Pons (tissue), 1 donor: ENCODE data around the gene NAMPT.
"Not testable (repeated sequence)": the region's sequence is repeated elsewhere in the genome, so short reads cannot be mapped to it uniquely, and the experiment has no call there.

ENCODE experiments used
- DNase-seq: peaks from one replicate; pipeline ENCODE4 v3.0.0-alpha.2; 2016; ENCODE audit warnings: low spot score

The NAMPT gene

DNA sequence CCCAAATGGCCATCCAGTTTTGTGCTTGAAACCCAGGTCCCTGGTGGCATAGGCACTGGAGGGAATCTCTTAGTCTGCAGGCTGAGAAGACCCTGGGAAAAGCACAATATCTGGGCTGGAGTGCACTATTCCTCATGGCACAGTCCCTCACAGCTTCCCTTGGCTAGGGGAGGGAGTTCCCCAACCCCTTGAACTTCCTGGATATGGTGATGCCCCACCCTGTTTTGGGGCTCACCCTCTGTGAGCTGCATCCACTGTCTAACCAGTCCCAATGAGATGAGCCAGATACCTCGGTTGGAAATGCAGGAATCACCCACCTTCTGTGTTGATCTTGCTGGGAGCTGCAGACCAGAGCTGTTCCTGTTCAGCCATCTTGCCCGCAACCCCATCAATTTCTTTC, 19.8 kb upstream of the NAMPT start:
- no peak for DNase-seq

DNA sequence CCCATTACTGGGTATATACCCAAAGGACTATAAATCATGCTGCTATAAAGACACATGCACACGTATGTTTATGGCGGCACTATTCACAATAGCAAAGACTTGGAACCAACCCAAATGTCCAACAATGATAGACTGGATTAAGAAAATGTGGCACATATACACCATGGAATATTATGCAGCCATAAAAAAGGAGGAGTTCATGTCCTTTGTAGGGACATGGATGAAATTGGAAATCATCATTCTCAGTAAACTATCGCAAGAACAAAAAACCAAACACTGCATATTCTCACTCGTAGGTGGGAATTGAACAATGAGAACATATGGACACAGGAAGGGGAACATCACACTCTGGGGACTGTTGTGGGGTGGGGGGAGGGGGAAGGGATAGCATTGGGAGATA, 13.8 kb upstream of the NAMPT start:
- DNase-seq: not testable (repeated sequence)

DNA sequence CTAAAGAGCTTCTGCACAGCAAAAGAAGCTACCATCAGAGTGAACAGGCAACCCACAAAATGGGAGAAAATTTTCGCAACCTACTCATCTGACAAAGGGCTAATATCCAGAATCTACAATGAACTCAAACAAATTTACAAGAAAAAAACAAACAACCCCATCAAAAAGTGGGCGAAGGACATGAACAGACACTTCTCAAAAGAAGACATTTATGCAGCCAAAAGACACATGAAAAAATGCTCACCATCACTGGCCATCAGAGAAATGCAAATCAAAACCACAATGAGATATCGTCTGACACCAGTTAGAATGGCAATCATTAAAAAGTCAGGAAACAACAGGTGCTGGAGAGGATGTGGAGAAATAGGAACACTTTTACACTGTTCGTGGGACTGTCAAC, 13.4 kb upstream of the NAMPT start:
- not testable (repeated sequence) for DNase-seq

DNA sequence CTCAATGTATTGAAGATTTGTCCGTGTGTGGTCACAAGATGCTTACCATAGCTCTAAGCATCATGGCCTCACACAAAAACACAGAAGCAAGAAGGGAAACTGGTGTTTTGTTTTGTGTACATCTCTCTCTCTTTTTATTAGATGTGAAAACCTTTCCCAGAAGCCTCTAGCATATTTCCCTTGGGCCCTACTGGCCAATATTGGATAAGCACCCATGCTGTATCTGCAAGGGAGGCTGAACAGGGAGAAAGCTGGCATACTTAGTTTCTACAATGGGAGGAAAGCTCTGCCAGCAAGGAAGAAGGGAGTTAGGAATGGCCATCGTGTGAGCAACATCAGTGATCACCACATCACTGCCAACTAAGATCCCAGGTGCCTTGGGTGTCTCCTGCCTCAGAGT, 9.6 kb upstream of the NAMPT start:
- no peak for DNase-seq

DNA sequence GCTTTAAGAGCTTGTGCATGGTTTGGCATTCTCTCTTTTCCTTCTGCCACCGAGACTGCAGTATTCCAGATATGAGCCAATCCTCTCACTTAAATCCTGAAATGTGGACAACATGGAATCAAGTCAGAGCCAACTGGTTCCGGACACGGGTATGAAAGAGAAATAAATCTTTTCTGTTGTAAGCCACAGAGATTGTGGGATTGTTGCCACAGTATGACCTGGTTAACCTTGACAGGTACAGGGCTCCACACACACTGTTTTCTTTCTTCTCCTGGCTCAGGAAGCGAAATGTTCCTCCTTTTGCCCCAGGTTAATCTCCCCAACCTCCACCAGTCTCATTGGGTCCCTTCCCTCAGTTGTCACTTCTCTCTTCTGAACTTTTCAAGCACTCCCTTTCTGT, 6.5 kb upstream of the NAMPT start:
- DNase-seq: no peak

DNA sequence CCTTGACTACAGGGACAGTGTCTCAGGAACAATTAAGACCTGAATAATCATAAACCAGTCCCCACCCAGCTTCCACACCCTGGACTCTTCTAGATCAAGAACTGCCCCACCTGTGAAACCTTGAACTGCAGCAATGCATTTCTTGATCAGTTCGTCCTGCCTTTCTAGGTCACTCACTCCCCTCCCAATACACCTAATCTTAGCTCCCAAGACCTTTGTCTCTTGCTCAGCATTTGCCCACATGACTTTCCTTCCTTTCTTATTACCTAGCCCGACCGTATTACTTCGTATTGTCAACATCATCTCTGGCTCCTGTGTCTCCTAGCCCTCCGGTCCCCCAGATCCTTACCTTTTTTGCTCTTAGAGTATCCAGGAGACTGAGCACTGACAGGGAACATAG, 5.5 kb upstream of the NAMPT start:
- DNase-seq: no peak

DNA sequence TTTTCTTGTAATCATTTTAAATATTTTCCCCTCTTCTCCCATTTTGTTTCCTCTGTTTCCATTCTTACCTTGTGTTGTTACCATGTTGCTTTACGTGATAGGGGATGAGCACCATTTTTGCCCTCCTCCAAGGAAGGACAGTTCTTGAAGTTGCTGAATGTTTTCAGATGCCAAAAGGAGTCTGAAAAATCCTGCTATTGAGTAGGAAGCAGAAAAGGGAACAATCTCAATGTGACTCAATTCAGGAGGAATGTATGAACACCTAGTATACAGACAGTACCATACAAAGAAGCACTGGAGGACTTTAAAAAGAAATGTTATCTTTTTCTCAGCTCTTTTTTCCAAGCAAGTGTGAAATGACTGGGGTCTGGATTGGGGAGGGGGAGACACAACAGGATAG, 5.1 kb upstream of the NAMPT start:
- no peak for DNase-seq

DNA sequence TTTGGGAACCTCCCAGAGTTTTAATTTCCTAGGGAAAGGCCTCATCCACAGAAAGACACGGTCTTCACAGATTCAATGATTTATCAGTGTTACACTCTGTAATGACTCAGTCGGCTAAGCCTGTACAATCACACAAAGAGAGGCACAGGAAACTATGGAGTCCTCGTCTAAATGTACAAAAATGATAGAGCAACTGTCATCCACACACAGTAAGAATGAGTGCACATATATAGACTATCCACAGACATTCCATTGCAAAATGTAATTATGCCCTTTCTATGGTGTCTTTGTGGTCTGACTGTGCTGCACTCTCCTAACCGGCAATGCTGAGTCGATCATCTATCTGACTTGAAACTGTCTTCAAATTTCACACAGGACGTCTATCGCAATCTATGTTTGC, 3.5 kb upstream of the NAMPT start:
- DNase-seq: no peak

DNA sequence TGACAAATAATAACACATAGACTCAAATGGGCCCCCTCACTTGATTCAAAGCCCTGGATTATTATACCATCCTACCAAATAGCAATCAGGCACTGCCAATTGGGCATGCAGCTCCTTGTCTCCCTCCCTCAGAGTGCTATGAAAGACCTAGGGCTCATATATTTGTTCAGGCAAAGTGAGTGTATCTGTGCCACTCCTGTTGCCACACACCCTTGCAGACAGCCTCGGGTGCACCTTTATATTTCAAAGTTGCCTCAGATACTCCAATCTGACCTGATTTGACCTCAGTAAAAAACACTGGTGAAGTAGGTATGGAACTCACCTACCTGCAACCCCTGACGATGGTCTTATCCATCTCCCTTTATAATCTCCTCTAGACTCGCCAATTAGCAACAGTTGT, 3.0 kb upstream of the NAMPT start:
- no peak for DNase-seq

DNA sequence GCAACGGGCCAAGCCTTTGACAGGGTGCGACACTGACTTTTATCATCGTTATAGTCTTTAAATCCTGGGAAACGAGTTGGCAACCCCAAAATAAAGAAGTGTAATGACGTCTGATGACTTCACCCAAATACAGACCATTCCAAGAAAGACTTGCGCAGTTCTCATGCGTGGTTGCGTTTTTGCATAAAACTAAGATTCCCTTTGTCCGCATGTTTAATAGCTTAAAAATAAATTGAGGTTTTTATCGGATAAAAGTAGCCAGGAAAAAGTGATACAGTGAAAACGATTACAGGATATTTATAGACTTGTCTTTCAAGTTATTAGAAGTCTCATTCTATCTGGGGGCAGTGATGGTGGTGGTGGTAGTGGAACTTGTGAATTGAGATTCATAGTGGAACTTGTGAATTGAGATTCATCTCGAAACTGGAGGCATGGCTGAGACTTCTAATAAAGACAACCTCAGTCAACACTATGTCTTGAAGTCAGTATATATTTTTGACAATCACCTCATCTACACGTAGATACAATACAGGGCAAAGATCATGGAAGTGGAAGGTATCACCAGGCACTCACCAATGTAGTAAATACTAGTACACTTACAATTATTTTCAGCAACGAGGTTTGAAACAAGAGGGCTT, 1.2 kb upstream of the NAMPT start:
- no peak for DNase-seq

DNA sequence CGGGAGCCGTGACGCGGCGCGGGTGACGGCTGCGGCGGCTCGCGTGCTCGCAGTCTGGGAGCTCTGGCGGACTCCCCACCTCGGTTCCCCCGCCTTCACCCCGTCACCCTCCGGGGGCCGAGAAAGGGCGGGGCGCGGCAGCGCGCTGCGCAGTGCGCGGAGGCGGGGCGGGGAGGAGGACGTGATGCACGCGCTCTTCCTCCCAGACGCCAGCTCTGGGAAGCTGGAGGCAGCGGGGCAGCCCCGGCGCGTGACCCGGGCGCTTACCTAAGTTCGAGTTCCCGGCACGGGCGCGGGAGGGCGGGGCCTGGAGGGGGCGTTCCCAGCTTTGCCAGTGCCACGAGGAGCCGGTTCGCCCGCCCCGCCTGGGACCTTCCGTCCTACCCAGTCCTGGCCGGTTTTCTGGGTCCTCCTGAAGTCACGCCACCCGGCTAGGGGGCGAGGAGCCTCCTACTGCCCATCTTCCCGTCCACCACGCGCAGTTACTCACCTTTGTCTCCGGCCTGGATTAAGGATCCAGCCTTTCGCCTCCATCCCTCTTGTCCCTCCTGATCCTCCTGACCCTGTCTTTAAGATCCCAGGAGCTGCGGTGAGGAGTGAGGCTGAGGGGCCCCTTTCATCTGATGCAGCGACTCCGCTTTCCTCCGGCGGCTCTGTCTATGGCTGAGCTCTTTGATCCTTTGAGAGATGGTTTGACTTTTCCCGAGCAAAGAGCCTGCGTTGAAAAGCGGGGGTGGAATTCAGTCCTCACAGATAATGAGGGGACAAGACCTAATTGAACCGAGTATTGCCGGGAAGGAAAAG, 470 bp upstream of the NAMPT start:
- peak; percentile 96 for DNase-seq

DNA sequence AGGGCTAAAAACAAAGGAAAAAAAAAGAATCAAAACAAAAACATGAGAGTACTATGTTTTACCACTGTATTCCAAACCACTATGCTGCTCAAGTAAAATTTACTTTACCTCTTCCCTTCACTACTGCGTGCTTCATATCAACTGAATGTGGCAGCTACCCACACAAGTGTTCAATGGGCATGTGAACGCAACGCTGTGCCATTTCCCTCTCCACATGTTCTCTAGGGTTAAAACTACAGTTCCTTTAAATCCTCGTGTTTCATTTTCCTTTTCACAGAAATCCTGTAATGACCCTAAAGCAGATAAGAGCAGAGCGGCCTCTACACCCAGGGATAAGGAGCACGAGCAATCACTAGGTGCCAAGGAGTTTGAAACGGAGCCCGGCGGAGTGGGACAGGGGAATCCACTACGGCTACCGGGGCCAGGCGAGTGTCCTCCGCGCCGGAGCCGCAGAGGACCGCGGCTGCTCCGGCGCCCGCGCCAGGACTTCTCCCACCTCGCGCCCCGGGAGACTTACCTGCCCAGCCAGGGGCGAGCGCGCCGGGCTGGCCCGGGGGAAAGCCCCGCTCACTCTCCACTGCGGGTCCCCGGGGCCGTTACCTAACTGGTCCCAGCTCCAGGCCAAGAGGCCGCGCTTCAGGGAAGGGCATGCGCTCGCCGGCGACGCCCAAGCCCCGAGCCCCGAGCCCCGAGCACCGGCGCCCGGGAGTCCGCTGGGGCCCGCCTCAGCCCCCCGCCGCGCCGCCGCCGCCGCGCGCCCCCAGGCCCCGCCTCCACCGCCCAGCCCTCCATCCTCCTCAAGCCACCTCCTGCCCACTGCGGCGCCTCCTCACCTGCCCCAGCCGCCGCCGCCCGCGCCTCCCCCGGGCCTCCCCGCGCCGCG, 711 bp downstream of the NAMPT start:
- peak; percentile 63 for DNase-seq

DNA sequence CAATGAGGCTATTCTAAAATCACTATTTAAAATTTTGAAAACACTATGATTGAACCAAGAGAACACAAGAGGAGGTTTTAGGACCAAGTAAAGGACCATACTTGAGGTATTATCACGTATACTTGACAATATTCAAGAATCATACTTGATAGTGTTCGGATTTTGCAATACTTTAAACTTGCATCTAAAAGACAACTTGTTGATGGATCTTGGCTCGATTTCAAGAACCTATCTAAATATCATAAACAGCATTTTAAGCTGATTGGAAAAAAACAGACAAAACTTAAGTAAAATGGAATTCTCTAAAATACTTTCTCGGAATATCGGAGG, 1.3 kb downstream of the NAMPT start:
- DNase-seq: peak; percentile 17

DNA sequence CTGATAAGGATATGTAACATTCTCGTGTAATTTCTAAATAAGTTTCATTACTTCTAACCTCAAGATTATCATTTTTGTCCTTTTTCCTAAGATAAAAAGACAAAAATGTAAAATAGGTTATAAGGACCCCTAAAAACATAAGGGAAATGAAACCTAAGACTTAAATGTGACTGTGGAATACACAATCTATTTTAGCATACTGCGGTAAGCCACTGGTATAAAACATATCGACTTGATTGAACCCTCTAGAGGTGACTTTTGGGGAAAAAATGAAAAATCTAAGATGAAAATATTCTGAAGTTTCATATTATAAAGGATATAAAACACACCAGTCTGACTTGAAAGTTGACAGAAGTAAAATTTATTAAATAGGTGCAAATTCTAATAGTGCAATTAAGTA, 1.9 kb downstream of the NAMPT start:
- no peak for DNase-seq

DNA sequence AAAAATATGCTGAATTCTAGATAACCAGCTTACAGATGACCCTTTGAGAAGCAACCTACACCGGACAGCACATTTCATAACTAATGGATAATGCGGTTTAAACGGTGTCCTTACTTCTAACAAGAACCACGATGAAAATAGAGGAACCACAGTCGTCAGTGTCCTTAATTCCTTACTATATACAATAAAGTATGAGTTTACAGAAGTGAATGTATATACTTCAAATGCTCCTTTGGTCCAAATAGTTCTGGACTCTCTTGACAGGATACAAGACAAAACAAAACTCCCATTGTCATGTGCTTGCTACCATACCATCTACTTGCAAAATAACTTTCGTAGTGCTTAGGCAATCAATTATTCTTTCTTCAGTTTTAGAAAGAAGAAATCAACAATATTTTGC, 2.4 kb downstream of the NAMPT start:
- DNase-seq: peak; percentile 23

DNA sequence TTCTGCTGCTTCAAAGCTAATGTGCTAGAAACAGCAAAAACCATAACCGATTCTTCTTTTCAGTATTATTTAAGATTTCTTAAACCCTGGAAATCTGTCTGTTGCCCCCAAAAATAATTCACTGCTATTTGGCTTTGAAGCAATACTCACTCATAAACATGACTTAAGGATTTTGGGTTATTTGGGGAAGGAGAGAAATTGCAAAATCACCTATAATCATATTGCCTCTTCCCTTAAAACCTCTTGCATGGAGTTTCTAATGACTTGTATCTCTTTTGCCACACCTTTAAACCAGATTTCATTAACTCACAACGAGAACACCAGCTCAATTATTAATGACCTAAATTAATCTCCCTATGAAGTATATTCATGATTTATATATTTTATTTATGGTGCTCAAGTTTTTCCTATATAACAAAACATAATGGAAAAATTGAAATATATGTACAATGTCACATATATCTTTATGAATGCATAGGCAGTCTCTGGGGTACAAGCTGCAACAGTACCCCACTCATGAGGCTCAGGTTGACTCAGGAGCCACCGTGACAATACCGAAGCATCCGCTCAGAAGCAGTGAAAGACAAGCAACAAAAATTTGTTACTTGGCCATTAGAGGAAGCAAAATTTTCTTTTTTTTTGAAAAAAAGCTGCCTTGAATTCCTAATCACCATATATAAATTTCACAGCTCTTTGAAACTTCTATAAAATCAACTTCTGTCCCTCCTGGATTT, 3.0 kb downstream of the NAMPT start:
- DNase-seq: no peak

DNA sequence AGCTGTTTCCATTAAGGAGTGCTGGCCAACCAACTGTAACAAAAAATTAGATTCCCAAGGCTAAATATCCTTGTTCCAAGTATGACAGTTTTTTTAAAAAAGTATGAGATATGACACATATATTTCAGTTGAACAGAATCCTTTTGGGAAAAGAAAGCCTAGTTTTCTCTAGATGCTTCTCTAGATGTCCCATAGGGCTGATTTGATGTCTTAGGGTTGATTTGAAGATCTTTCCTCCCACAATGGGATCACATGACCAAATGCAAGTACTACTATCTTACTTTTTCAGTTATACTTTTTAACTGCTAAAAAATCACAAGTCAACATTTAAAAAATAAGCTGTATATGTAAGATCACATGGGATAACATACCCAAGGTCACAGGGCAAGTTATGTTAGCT, 3.7 kb downstream of the NAMPT start:
- no peak for DNase-seq

DNA sequence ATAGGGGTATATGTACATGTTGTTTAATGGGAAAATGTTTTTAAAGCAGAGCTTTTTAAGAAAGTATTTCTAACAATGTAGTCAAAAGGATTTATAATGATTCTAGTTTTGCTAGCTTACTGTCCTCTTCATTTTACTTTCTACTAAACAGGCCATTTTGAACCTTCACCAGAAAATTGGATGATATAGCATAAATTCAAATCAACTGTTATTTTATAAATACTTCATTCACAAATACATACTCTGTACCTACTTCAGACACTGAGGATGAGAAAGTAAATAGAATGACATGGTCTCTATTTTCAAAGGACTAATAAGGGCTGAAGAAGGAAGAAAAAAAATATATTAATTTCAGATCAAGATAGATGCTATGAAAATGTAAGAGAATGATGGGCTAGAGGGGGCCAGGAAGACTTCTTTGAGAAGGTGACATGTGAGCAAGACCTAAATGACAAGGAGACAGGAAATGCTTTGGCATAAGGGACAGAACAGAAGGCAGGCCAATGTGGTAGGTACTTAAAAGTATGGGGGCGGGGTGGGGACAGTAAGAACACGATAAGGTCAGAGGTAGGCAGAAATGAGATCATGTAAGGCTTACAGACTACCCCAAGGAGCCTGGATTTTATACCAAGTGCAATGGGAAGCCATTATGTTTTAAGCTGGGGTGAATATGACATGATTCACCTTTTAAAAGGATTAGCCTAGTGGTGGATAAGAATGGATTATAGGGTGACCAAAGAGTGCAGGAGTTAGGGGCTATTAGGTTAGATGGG, 5.2 kb downstream of the NAMPT start:
- DNase-seq: no peak

DNA sequence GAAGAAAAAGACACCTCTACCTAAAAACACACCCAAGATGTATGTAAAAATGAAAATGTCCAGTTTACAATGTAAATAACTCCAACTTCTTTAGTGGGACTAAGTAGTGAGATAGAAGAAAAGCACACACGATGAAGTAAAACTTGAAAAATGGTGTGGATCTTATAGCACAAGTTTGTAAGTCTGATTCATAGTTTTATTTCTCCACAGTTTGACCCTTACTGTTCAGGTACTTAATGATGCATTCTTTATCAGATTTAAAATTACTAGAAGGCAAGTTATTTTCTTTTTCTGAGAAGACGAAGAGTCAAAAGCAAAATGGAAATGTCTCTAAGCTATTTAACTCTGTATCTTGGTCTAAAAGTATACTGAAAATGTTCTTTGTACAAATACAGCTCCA, 6.1 kb downstream of the NAMPT start:
- DNase-seq: no peak

DNA sequence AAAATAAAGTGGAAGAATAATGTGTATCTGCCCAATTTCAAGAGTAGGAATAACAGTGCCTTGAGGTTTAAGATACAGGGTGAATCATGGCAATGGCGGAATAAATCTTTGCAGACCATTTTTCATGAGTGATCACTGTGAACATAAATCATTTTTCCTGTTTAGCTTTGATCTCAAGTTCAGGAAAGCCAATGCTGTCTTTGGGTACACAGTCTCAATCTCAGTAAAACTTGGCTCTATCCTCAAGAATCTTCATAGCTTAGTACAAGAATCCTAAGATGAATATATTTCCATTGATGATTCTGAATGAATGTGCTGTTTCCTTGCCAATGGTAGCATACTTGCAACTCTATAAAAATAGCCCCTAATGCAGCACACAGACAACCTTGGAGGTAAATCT, 6.8 kb downstream of the NAMPT start:
- no peak for DNase-seq

DNA sequence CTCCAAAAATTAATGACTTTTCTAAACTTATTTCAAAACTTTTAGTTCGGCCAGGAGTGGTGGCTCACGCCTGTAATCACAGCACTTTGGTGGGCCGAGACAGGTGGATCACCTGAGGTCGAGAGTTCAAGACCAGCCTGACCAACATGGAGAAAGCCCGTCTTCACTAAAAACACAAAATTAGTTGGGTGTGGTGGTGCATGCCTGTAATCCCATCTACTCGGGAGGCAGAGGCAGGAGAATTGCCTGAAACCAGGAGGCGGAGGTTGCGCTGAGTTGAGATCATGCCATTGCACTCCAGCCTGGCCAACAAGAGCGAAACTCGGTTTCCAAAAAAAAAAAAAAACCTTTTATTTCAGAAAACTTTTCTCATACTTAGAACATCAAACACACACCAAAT, 8.3 kb downstream of the NAMPT start:
- DNase-seq: no peak
